ENCODE results near the gene RBBP7.

RBBP7 gene

DNA sequence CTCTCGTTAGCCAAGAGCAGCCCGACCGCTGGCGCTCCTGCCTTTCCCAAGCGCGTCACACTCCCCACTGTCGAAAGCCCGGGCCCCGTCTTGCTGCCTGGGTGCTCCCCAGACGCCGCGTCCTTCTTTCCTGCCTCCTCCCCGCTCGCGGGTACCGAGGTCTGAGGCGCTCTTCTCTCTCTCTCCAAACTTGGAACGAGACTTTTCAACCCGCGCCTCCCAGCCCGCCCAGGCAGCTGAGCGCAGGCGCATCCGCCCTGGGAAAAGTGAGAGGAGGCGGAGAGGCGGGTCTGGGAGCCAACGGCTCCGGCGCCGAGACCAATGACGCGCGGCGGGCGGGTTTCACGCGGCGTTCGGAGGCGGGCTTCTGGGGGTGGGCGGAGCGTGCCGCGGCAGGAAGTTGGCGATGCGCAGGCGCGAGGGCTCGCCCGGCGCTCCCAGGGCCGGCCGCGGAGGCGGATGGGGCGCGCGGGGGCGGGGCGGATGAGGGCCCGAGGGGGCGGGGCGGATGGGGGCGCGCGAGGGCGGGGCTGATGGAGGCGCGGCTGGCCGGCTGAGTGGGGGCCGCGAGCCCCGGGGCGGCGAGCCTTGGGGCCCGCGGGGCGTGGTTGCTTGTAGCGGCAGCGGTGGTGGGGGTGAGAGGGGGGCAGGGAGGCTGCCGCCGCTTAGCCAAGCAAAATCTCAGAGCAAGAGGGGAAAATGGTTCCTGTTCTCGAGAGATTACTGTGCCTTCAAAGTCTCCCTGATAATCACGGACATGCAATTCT lies at the start of gene RBBP7:
Gene RBBP7 (minus strand): TSS at position 268 of the 767 bp plus-strand sequence. CDS start 309 bp downstream, outside the sequence.
- intact Hi-C loops (cut with DNase I), result no loop called here
- DNase-seq, result peak; percentile 85 to 99 (median 90)

GRCh38 chrX:16918979-16919378 lies 48.8 kb upstream of the RBBP7 start:
- no peak for DNase-seq
- intact Hi-C loops (cut with DNase I), result no loop called here

DNA sequence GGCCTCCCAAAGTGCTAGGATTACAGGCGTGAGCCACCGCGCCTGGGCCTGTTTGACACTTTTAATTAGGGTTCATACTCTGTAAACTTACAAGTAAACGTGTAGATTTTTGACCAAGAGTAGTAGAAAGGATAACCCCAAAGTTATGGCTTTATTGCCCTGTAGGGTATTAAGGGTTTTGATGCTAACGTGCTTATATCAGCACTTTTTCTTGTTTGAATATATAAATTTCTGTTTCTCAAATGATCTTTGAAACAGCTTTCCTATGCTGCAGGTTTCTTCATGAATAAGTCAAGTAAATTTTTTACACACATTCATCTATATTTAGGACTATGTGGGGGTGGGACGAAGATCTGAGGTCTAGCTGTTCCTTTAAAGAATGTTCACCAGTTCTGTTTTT lies 47.0 kb upstream of the RBBP7 start:
- intact Hi-C loops (cut with DNase I), result no loop called here
- no peak for DNase-seq

- no peak for DNase-seq
- intact Hi-C loops (cut with DNase I), result no loop called here
Measured at GRCh38 chrX:16916561-16916960, 46.4 kb upstream of the RBBP7 start.

DNA sequence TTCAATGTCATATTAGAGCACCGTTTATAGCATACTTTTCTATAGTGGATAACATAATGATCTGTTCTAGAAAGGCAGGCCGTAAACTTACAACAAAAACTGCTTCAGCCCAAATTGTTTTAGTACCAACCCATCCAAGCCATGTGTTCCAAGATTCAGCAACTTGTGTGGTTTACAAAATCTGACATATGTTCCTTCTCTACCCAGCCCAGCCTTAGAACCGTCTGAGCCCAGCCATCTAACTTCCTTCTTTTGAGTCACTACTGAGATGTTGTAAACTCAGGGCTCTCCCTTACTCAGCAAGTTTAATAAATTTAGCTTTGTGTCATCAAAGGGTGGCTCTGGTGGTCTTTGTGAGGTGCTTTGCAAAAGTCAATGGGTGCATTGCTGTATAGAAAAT lies 43.9 kb upstream of the RBBP7 start:
- intact Hi-C loops (cut with DNase I), result no loop called here
- DNase-seq, result no peak

- no peak for DNase-seq
- intact Hi-C loops (cut with DNase I), result no loop called here
Measured at GRCh38 chrX:16910376-16910775, 40.2 kb upstream of the RBBP7 start.

DNA sequence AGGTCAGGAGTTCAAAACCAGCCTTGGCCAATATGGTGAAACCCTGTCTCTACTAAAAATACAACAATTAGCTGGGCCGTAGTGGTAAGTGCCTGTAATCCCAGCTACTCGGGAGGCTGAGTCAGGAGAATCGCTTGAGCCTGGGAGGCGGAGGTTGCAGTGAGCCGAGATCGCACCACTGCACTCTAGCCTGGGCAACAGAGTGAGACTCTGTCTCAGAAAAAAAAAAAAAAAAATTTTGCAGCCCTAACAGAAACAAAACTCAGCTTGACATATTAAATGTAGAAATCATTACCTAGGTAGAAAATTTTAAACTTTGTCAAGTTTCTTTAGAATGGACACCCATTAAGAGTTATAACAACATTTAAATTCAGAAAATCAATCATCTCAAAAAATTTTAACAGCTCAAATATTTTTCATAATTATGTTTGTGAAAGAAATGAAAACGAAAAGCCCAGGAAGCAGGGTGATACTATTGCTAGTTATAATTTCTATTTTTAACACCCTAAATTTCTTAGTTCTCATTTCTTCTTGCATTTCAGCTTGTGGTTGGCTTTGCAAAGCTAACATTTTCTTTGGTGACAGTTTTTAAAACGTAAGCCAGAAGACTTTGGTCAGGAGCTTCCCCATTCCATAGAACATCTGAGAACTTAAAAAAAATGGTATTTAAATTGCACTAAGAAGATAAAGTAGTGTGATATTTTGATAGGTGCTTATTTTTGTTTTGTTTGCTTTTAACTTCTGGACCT lies 33.3 kb upstream of the RBBP7 start:
- no peak for DNase-seq
- intact Hi-C loops (cut with DNase I), result no loop called here

DNA sequence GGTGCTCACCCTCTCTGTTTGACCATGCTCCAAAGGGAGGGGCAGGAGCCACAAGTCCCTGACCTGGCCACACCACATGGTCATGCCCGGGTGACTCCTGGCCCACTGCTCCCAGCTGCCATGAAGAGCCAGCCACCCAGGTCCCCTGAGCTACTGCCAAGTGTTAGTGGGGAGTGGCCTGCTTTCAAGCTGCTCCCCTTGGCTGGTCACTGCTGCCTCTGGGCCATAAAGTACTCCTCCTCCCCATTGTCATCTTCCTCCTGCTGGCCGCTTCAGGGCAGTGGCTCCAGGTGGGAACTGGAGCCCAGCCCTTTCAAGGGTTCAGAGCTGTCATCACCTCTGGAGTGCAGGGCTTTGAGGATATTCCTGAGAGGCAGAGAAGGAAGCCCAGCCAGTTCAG lies 27.3 kb upstream of the RBBP7 start:
- intact Hi-C loops (cut with DNase I), result loop anchor here (10.0 kb wide), 1 partner anchor 47 kb away; the partner anchor contains the start of gene REPS2
- no peak for DNase-seq

- intact Hi-C loops (cut with DNase I), result loop anchor here (2.0 to 10.0 kb wide), 3 partner anchors 52 to 155 kb away; partner anchors contain the start of gene REPS2
- peak in 8 of 10 donors; percentile 36 to 89 (median 56) for DNase-seq
Measured at GRCh38 chrX:16892504-16893362, 22.6 kb upstream of the RBBP7 start.

GRCh38 chrX:16885628-16886027 lies 15.5 kb upstream of the RBBP7 start:
- intact Hi-C loops (cut with DNase I), result no loop called here
- no peak for DNase-seq

DNA sequence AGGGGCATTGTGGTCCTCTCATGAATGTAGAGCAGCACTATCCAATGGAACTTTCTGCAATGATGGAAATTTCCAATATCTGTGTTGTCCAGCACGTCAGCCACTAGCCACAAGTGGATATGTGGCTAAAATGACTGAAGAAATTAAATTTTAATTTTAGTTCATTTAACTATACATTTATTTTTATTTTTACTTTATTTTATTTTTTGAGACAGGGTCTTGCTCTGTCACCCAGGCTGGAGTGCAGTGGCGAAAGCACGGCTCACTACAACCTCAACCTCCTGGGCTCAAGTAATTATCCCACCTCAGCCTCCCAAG lies 13.3 kb upstream of the RBBP7 start:
- intact Hi-C loops (cut with DNase I), result no loop called here
- DNase-seq, result no peak

GRCh38 chrX:16882702-16883486 lies 12.7 kb upstream of the RBBP7 start:
- intact Hi-C loops (cut with DNase I), result no loop called here
- peak; percentile 33 to 93 (median 62) for DNase-seq

DNA sequence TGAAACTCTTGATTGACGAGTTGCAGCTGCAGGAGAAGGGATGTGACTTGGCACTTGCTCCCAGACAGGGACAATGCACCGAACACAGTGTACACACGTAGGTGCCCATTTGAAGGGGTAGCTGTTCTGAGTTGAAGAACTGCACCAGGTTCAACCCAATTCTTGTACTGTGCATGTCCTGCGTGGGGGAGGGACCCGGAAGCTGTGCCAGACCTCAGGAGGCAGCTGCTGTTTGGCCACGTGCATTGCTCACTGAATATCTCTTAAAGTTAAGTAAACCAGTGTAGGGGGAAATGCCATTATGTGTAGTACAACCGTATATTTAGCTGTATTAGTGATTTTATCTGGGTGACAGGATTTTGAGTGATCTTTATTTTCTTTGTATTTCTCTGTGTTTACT lies 12.0 kb upstream of the RBBP7 start:
- peak in 4 of 10 donors; percentile 9 to 77 (median 14) for DNase-seq
- intact Hi-C loops (cut with DNase I), result no loop called here

DNA sequence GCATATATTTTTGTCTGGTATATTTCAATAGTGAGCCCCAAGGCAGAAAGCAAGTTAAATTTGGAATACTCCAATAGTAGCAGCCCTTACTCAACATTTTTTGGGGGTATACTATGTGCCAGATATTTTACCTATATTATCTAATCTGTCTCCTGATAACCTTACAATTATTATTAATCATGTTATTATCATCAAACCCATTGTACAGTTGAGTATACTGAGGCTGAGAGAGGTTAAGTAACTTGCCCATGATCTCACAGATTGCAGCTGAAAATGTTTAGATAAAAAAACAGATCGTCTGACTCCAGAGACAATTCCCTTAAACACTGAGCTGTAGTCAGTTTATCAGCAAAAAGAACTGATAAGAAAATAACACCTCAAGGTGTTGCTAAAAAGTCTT lies 6.5 kb upstream of the RBBP7 start:
- DNase-seq, result no peak
- intact Hi-C loops (cut with DNase I), result no loop called here

- intact Hi-C loops (cut with DNase I), result no loop called here
- no peak for DNase-seq
Measured at GRCh38 chrX:16874458-16875095, 4.4 kb upstream of the RBBP7 start.

GRCh38 chrX:16873106-16873505 lies 2.9 kb upstream of the RBBP7 start:
- intact Hi-C loops (cut with DNase I), result no loop called here
- DNase-seq, result no peak

DNA sequence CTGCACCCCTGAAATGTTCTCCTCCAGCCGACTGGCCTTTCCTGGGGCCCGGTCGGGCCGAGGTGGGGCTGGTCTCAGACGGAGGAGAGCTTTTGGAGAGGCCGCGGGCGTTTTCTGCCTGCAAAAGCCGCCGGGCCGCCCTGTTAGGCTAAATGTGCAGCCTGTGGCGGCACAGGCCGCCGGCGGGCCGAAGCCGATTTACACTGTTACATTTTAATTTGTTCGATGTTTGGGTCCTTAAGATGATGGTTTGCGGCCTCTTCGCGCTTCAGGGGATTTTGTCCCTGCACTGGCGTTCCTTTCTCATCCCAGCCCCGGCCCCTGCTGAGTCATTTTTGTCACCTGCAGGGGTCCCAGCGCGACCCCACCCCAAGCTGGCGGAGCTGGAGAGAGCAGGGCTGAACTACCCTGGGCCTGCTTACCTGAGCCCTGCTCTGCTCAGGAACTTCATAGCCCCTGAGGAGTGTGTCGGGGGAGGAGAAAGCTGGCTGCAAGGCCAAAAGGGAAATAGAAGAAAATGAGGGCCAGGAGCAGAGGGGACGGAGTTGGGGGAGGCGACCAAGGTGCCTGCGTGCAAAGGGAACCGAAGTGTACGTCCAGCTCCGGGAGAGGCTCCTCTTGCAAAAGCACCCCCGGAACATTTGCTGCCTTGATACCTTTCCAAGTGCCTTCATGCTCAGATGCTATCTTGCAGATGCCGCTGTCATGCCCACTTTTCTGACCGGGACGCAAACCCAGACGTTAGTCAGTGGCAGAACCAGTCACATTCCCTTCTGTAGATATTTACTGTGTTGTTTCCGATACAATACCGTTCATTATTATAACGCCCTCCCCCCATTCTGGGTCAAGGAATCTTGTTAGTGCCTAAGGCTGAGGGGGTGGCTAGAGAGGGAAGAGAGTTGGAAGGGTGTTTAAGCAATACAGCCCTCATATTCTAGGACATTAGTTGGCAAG lies 977 bp upstream of the RBBP7 start:
- DNase-seq, result peak in 9 of 10 donors; percentile 10 to 87 (median 29)

DNA sequence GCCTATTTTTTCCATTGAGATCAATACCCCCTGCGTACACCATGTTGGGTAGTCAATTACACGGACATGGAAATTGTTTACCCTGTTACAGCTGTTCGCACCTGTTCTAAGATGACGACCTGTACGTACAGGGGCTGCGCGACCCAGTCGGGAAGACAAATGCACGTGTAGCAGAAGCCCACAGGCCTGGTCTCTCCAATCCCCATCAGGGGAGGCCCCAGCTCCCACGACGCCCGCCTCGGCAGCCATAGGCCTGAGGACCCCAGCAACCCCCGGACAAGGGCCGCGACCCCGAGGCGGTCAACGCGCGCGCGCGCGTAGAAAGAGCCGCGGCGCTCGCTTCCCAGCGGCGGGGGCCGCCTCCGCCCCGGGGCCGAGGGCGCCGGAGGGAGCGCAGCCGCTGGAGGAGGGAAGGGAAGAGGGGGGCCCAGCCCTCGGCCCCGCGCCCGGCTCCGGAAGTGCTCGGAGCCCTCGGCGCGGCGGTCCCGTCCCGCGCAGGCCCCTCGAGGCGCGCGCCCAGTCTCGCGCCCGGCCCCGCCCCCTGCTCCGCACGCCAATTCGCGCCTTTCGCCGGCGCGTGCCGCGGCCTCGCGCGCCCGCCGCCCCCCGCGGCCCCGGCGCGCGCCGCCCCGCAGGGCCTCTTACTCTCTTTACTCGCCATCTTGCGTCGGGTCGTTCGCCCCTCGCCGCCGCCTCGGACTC lies 618 bp downstream of the RBBP7 start:
- peak in 3 of 10 donors; percentile 2 to 83 (median 35) for DNase-seq
- intact Hi-C loops (cut with DNase I), result no loop called here

More for the DNA sequence above, 977 bp upstream of the RBBP7 start:
- intact Hi-C loops (cut with DNase I), result no loop called here

Data from posterior cingulate gyrus (tissue), 11 donors.